ENCODE data around the gene LMF1.

- TF ChIP-seq, protein P1, sequence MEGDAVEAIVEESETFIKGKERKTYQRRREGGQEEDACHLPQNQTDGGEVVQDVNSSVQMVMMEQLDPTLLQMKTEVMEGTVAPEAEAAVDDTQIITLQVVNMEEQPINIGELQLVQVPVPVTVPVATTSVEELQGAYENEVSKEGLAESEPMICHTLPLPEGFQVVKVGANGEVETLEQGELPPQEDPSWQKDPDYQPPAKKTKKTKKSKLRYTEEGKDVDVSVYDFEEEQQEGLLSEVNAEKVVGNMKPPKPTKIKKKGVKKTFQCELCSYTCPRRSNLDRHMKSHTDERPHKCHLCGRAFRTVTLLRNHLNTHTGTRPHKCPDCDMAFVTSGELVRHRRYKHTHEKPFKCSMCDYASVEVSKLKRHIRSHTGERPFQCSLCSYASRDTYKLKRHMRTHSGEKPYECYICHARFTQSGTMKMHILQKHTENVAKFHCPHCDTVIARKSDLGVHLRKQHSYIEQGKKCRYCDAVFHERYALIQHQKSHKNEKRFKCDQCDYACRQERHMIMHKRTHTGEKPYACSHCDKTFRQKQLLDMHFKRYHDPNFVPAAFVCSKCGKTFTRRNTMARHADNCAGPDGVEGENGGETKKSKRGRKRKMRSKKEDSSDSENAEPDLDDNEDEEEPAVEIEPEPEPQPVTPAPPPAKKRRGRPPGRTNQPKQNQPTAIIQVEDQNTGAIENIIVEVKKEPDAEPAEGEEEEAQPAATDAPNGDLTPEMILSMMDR (IDR thresholded peaks at IDR 0.05), result no peak
- TF ChIP-seq ZFX (IDR thresholded peaks at IDR 0.05; ENCODE audit: borderline replicate concordance), result no peak
Observed at GRCh38 chr16:916035-916799, 54.6 kb downstream of the LMF1 start.
